GM12878 (cell line): ENCODE measurements around the gene MSI2. TPM values are rescaled to one million over a fixed set of nuclear protein-coding genes. Genes with fewer than 3 reads are reported as not detected.

Source experiments
- ATAC-seq: fragments of 200-7000 bp; cut with Tn5 transposase; 3 replicates; pipeline ENCODE4 v1.9.1; 2020; ENCODE audit warnings: mild to moderate bottlenecking, moderate library complexity
- BruUV-seq: library from RNA; stranded (reverse); fragments of 400-500 nt; replicated peaks from 2 replicates; lab custom pipeline; 2021; lab: Mats Ljungman, UMichigan
- CTCF ChIA-PET: fragments of 300-600 bp; sonication (Branson Sonifier 250); formaldehyde crosslinking; extraction: SDS; loops from one replicate; lab custom pipeline; 2021; ENCODE audit warnings: inconsistent platforms; lab: Yijun Ruan, JAX
- POLR2A ChIA-PET: fragments of 350-600 bp; formaldehyde crosslinking; extraction: SDS; loops from one replicate; lab custom pipeline; 2021; ENCODE audit warnings: inconsistent platforms; lab: Charles Lee
- RAD21 ChIA-PET: fragments of 300-600 bp; sonication (Branson Sonifier 250); formaldehyde crosslinking; loops from one replicate; lab custom pipeline; 2023; ENCODE audit warnings: antibody characterized with exemption; ENCODE audit not compliant: unreplicated experiment; lab: Charles Lee
- SMC1A ChIA-PET: fragments of 300-600 bp; sonication (Branson Sonifier 250); formaldehyde crosslinking; loops from one replicate; lab custom pipeline; 2023; ENCODE audit not compliant: unreplicated experiment, uncharacterized antibody; lab: Charles Lee
- DNase-seq: peaks from one replicate; pipeline ENCODE4 v3.0.0-alpha.2; 2011; ENCODE audit warnings: low read depth, low spot score
- FAIRE-seq: peaks from 3 replicates; lab custom pipeline; 2011; peaks lifted over from hg19 to GRCh38; lab: Jason Lieb, UNC
- H2AFZ ChIP-seq: 2 replicates; pipeline ENCODE4 v1.6.0; 2011; ENCODE audit warnings: low read depth, low read length, control low read depth; ENCODE audit not compliant: control insufficient read depth
- H3K27ac ChIP-seq: 2 replicates; pipeline ENCODE4 v1.5.1; 2011; ENCODE audit warnings: control low read depth; ENCODE audit not compliant: control insufficient read depth, insufficient read depth
- H3K27me3 ChIP-seq, 2 experiments: replicated peaks in 1 of 2; 2 replicates each; pipeline versions ENCODE4 v1.6.0 to v1.6.1; 2011; ENCODE audit warnings: low read length in 1 of 2; ENCODE audit not compliant: control insufficient read depth in 2 of 2, insufficient read depth in 2 of 2
- H3K36me3 ChIP-seq, 2 experiments: 2 replicates each; pipeline ENCODE4 v1.5.1; 2011; ENCODE audit warnings: low read length in 1 of 2; ENCODE audit not compliant: control insufficient read depth in 2 of 2, insufficient read depth in 2 of 2
- H3K4me1 ChIP-seq: 2 replicates; pipeline ENCODE4 v1.6.1; 2011; ENCODE audit warnings: mild to moderate bottlenecking, low read length, moderate library complexity, mixed read lengths; ENCODE audit not compliant: control insufficient read depth, insufficient read depth
- H3K4me2 ChIP-seq: 2 replicates; pipeline ENCODE4 v1.6.0; 2011; ENCODE audit warnings: control low read depth; ENCODE audit not compliant: control insufficient read depth, insufficient read depth
- H3K4me3 ChIP-seq: fragments of 200-600 bp; sonication (generic); 2 replicates; pipeline ENCODE4 v1.5.1; 2016
- H3K79me2 ChIP-seq: 2 replicates; pipeline ENCODE4 v1.6.0; 2011; ENCODE audit warnings: low read length; ENCODE audit not compliant: control insufficient read depth, insufficient read depth
- H3K9ac ChIP-seq: 2 replicates; pipeline ENCODE4 v1.8.0; 2011; ENCODE audit warnings: low read length, control low read depth, mixed read lengths; ENCODE audit not compliant: control insufficient read depth, insufficient read depth
- H3K9me3 ChIP-seq: replicated peaks from 3 replicates; pipeline ENCODE4 v1.5.1; 2011; ENCODE audit warnings: mild to moderate bottlenecking, low read length; ENCODE audit not compliant: control insufficient read depth, insufficient read depth
- H4K20me1 ChIP-seq: 2 replicates; pipeline ENCODE4 v1.6.0; 2011; ENCODE audit not compliant: control insufficient read depth, insufficient read depth
- BCLAF1 ChIP-seq: fragments of 450-650 bp; IDR thresholded peaks from 2 replicates; pipeline ENCODE4 v1.6.1; 2017; ENCODE audit warnings: antibody characterized with exemption, mild to moderate bottlenecking, moderate library complexity
- CREM ChIP-seq: IDR thresholded peaks from 2 replicates; pipeline ENCODE4 v1.6.1; 2014; ENCODE audit warnings: antibody characterized with exemption, low read depth
- EGR1 ChIP-seq, 2 experiments: IDR thresholded peaks; 1 replicate in 1 of 2; 2 replicates in 1 of 2; pipeline ENCODE4 v1.6.1; 2011 to 2012; ENCODE audit warnings: low read depth in 2 of 2, low read length in 2 of 2, borderline replicate concordance in 1 of 2, mild to moderate bottlenecking in 1 of 2, moderate library complexity in 1 of 2
- HCFC1 ChIP-seq: fragments of 150-350 bp; IDR thresholded peaks from 2 replicates; pipeline ENCODE4 v1.6.1; 2014; ENCODE audit warnings: low read length
- NR2F1 ChIP-seq: fragments of 450-650 bp; conservative IDR thresholded peaks from 2 replicates; pipeline ENCODE4 v1.6.1; 2017; ENCODE audit warnings: mild to moderate bottlenecking
- RBBP5 ChIP-seq: fragments of 200-600 bp; sonication (generic); conservative IDR thresholded peaks from 2 replicates; pipeline ENCODE4 v1.6.1; 2016
- RFX5 ChIP-seq: IDR thresholded peaks from 2 replicates; pipeline ENCODE4 v1.6.1; 2011; ENCODE audit warnings: low read depth, low read length, improper control_type of control experiment
- SMARCA5 ChIP-seq: fragments of 450-650 bp; IDR thresholded peaks from 2 replicates; pipeline ENCODE4 v1.6.1; 2017; ENCODE audit warnings: mild to moderate bottlenecking
- SPI1 ChIP-seq: IDR thresholded peaks from 2 replicates; pipeline ENCODE4 v1.6.1; 2011; ENCODE audit warnings: low read depth, mild to moderate bottlenecking, low read length, moderate library complexity, borderline replicate concordance; ENCODE audit not compliant: insufficient read depth
- TCF7 ChIP-seq: IDR thresholded peaks from 2 replicates; pipeline ENCODE4 v1.6.1; 2014; ENCODE audit warnings: antibody characterized with exemption, borderline replicate concordance
- ZBTB33 ChIP-seq: fragments of 450-650 bp; IDR thresholded peaks from 2 replicates; pipeline ENCODE4 v1.6.1; 2017; ENCODE audit warnings: mild to moderate bottlenecking
- WGBS: methylation state at CpG from one replicate; pipeline ENCODE4 v1.1.6; 2016; ENCODE audit warnings: low lambda C conversion rate; ENCODE audit not compliant: insufficient replicate concordance, insufficient coverage; ENCODE audit errors: missing lambda C conversion rate; 5-methylcytosine and 5-hydroxymethylcytosine counted together
- in situ Hi-C: fragments of 300-500 bp; cut with MboI; formaldehyde crosslinking; loops from 9 replicates; pipeline ENCODE4 v1.14.3; 2018; ENCODE audit warnings: mixed read lengths
- intact Hi-C: fragments of 100-400 bp; cut with micrococcal nuclease; formaldehyde crosslinking; loops from one replicate; pipeline ENCODE4 v1.14.2; 2022; ENCODE audit not compliant: unreplicated experiment
- polyA plus RNA-seq, 11 experiments: library from polyadenylated mRNA; depleted of rRNA in 4 of 11; unstranded in 6 of 11; stranded (reverse) in 5 of 11; fragments of >200 nt; fragmentation: Nextera tagmentation in 4 of 11; fragmentation: Illumina TruSeq in 1 of 11; extraction: Ambion mirVana in 4 of 11; extraction: Trizol in 1 of 11; gene quantifications; 1 replicate in 1 of 11; 2 replicates in 10 of 11; pipeline versions ENCODE4 v1.2.1 to v1.2.3, GENCODE V29; 2011 to 2016; ENCODE audit warnings: inconsistent platforms in 2 of 11, missing spikeins in 2 of 11, low read depth in 1 of 11
- total RNA-seq, 4 experiments: library from RNA; depleted of rRNA in 3 of 4; stranded (reverse); fragments of >200 nt in 3 of 4; fragmentation: Illumina TruSeq in 1 of 4; extraction: Trizol in 1 of 4; gene quantifications; 2 replicates each; pipeline versions ENCODE4 v1.2.1 to v1.2.3, GENCODE V29; 2013 to 2021

The MSI2 gene
- total and polyA plus RNA-seq, 10 of the 15 experiments (the other 5 are each of a cell fraction or from before 2014, with no cell fraction given) = 6.1 to 76.1 (median 42.0) TPM

GRCh38 chr17:57352665-57353175 lies 96.4 kb downstream of the MSI2 start:
- Histone ChIP-seq H3K36me3 (peaks cover 5 to 8% of the 10 kb centered on the region in 2 experiments; a peak in 3 of 4 replicates), H4K20me1 (no peaks in the 10 kb centered on the region), H3K27ac (no peak overlapping the region; the same call in 1 of the 2 replicates), H3K79me2 (peaks cover 32% of the 10 kb centered on the region), H3K4me3 (no peak overlapping the region), H3K27me3 (no peaks in the 10 kb centered on the region), H3K9ac (no peak overlapping the region), H2AFZ (no peak overlapping the region), H3K4me2 (no peak overlapping the region), H3K4me1 (peaks cover 35% of the 10 kb centered on the region), H3K9me3 (no peaks in the 10 kb centered on the region)
- ChIA-PET SMC1A (interaction anchor here (1.4 to 9.0 kb wide), 4 partner anchors 11 to 182 kb away, joined by 3 to 141 read pairs (median 4); no protein-coding TSS in a partner anchor), CTCF (interaction anchor here (0.9 to 2.2 kb wide), 2 partner anchors 11 to 110 kb away, joined by 4 to 5 read pairs; no protein-coding TSS in a partner anchor), RAD21 (interaction anchor here (1.1 to 2.9 kb wide), 2 partner anchors 88 to 319 kb away, joined by 3 to 15 read pairs; no protein-coding TSS in a partner anchor), POLR2A (interaction anchor here (7.9 kb wide), 1 partner anchor 16 kb away, joined by 80 read pairs; no protein-coding TSS in a partner anchor)
- BruUV-seq = no TSS peak
- no peak for FAIRE-seq
- TF ChIP-seq RFX5 (no peak), TCF7 (no peak), NR2F1 (no peak), HCFC1 (no peak), CREM (no peak), RBBP5 (no peak), BCLAF1 (no peak), ZBTB33 (no peak), SPI1 (no peak), EGR1 (IDR thresholded peaks at IDR 0.05; ENCODE audit: borderline replicate concordance in 1 of 2, low read depth in 2 of 2, low read length in 2 of 2) (no peak), SMARCA5 (no peak)
- no peak for ATAC-seq
- intact Hi-C loops (no loop called here), in situ Hi-C loops (no loop called here)
- DNase-seq = no peak
- 100% methylated on average over 5 of the region's 5 CpGs for WGBS
